Fibroblast of the aortic adventitia (primary cell): ENCODE results near the gene MRPL22. TPM values are rescaled to one million over a fixed set of nuclear protein-coding genes. Genes with fewer than 3 reads are reported as not detected.
A peak's percentile ranks its signal among the peaks of the same experiment; 100 is the strongest.

Experiments
- DNase-seq: peaks from one replicate; pipeline ENCODE4 v3.0.0-alpha.2; 2010; ENCODE audit warnings: low read depth
- H3K4me3 ChIP-seq: 2 replicates; pipeline ENCODE4 v1.5.1; 2011; ENCODE audit warnings: low read depth, mild to moderate bottlenecking, control low read depth, low read length, moderate library complexity
- total RNA-seq: library from RNA; depleted of rRNA; stranded (reverse); fragments of >200 nt; gene quantifications from 2 replicates; pipeline ENCODE4 v1.2.3, GENCODE V29; 2012; ENCODE audit warnings: low replicate concordance
- TF ChIP-seq, protein P1 (sequence below): IDR thresholded peaks from 2 replicates; pipeline ENCODE4 v1.5.1; 2011; ENCODE audit warnings: mild to moderate bottlenecking, low read length, control low read depth, inconsistent platforms; ENCODE audit not compliant: insufficient read depth

The MRPL22 gene
- total RNA-seq, 1 donor: 21.5 TPM

DNA sequence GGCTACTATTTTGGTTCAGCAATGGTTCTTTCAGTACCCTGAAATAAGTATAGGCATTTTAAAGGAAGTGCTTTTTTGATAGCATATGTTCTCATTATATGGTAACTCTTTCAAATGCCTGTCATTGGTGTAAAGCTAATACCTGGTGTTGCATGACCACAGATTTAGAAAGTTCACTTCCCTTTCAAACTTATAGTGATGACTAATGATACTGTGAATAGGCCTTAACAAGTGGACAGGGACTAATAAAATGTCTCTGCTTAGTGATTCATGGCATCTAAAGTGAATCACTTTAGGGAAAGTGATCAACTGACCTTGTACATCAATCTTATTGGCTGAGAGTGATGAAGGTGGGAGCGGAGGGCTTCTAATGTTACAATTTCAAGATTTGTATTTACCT is 21.6 kb downstream of the MRPL22 start:
- no peak for DNase-seq
- TF ChIP-seq, protein P1, sequence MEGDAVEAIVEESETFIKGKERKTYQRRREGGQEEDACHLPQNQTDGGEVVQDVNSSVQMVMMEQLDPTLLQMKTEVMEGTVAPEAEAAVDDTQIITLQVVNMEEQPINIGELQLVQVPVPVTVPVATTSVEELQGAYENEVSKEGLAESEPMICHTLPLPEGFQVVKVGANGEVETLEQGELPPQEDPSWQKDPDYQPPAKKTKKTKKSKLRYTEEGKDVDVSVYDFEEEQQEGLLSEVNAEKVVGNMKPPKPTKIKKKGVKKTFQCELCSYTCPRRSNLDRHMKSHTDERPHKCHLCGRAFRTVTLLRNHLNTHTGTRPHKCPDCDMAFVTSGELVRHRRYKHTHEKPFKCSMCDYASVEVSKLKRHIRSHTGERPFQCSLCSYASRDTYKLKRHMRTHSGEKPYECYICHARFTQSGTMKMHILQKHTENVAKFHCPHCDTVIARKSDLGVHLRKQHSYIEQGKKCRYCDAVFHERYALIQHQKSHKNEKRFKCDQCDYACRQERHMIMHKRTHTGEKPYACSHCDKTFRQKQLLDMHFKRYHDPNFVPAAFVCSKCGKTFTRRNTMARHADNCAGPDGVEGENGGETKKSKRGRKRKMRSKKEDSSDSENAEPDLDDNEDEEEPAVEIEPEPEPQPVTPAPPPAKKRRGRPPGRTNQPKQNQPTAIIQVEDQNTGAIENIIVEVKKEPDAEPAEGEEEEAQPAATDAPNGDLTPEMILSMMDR: no peak
- H3K4me3 ChIP-seq: no peak overlapping the region

GRCh38 chr5:154966081-154966841 is 25.4 kb downstream of the MRPL22 start:
- no peak for DNase-seq
- TF ChIP-seq, protein P1: no peak
- H3K4me3 ChIP-seq: no peak overlapping the region

DNA sequence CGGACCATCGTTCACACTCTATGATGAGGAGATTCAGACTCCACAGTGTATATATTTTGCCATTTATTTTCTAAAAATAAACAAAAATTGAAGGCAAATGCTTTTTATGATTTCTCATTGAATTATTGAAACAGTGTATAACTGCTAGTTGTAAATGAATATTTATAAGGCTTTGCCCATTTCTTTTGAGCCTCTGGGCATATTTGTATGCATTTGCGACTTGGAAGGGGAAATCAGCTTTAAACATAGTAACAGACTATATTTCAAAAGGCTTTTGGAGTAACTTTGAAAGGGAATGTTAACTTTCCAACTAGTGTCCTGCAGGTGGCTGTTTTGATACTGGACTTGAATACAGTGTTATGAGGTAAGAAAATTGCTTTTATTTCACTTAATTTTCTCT is 26.0 kb downstream of the MRPL22 start:
- TF ChIP-seq, protein P1: no peak
- no peak overlapping the region for H3K4me3 ChIP-seq
- DNase-seq: no peak

DNA sequence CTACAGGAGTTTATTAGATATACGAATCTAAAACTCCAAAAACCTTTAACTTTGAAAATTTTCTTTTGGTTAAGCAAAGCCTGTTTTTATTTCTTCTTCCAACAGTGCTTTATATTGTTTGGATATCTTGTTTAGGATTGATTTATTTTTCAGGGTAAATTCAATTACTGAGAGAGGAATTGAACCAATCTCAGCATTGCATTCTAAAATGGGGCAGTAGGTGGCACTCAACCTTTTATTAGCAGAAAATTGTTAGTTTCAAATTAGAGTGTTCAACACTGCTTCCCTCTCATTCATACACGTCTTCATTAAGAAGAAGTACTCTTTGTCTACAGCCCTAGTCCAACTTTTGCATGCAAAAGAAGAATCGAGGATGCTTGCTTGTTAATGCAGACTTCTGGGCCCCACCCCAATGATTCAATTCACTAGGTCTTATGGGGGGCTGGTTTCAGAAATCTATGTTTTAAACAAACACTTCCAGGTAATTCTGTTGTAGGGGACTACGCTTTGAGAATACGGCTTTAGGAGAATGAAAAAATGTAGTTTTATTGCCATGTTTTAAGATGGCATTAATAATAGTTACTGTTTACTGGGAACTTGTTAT is 26.6 kb downstream of the MRPL22 start:
- TF ChIP-seq, protein P1: peak; percentile 67
- no peak overlapping the region for H3K4me3 ChIP-seq
- DNase-seq: peak; percentile 20

DNA sequence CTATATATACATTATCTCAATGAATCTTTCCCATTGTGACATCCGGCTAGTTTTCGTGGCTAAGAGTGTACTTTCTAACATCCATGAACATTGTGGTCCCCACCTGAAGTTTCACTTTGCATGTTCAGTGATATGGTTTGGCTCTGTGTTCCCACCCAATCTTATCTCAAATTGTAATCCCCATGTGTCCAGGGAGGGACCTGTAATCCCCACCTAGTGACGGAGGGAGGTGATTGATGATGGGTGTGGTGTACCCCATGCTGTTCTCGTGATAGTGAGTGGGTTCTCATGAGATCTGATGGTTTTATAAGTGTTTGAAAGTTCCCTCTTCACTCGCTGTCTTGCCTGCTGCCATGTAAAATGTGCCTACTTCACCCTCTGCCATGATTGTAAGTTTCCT is 28.1 kb downstream of the MRPL22 start:
- no peak for DNase-seq
- TF ChIP-seq, protein P1: no peak
- H3K4me3 ChIP-seq: no peak overlapping the region

DNA sequence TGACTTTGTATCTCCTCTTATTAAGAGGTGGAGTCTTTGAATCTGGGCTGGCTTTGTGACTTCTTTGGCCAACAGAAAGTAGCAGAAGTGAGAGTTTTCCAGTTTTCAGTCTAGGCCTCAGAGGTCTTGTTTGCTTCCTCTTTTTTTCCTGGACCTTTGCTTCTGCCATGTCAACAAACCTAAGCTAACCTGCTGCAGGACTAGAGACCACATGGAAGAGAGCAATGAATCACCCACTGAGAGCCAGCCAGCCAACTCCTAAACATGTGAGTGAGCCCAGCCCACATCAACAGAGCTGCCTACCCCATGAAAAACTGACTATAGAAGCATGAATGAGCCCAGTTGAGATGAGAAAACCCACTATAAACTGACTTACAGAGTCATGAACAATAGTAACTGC is 29.9 kb downstream of the MRPL22 start:
- DNase-seq: peak; percentile 42
- H3K4me3 ChIP-seq: no peak overlapping the region
- TF ChIP-seq, protein P1: no peak

GRCh38 chr5:154971501-154971900 is 30.6 kb downstream of the MRPL22 start:
- peak; percentile 83 for DNase-seq
- TF ChIP-seq, protein P1: no peak
- H3K4me3 ChIP-seq: no peak overlapping the region
